ENCODE results near the gene STOX2.
"Not testable (repeated sequence)": the region's sequence is repeated elsewhere in the genome, so short reads cannot be mapped to it uniquely, and the experiment has no call there.

The STOX2 gene

GRCh38 chr4:184030764-184031163 is 125.7 kb downstream of the STOX2 start:
- DNase-seq: no peak

- no peak for DNase-seq
Observed at GRCh38 chr4:184032091-184032490, 127.0 kb downstream of the STOX2 start.

GRCh38 chr4:184039963-184040383 is 134.9 kb downstream of the STOX2 start:
- DNase-seq: peak; percentile 12

GRCh38 chr4:184041156-184041555 is 136.0 kb downstream of the STOX2 start:
- DNase-seq: no peak

- no peak for DNase-seq
Observed at GRCh38 chr4:184046148-184046547, 141.0 kb downstream of the STOX2 start.

- DNase-seq: not testable (repeated sequence)
Observed at GRCh38 chr4:184051262-184051661, 146.2 kb downstream of the STOX2 start.

- DNase-seq: no peak
Observed at GRCh38 chr4:184052616-184053015, 147.5 kb downstream of the STOX2 start.

GRCh38 chr4:184053434-184053833 is 148.3 kb downstream of the STOX2 start:
- DNase-seq: no peak

- no peak for DNase-seq
Observed at GRCh38 chr4:184056877-184057276, 151.8 kb downstream of the STOX2 start.

- DNase-seq: no peak
Observed at GRCh38 chr4:184058026-184058425, 152.9 kb downstream of the STOX2 start.

- DNase-seq: no peak
Observed at GRCh38 chr4:184059099-184059498, 154.0 kb downstream of the STOX2 start.

GRCh38 chr4:184061582-184061981 is 156.5 kb downstream of the STOX2 start:
- DNase-seq: no peak

GRCh38 chr4:184062769-184063168 is 157.7 kb downstream of the STOX2 start:
- DNase-seq: no peak

GRCh38 chr4:184064877-184065276 is 159.8 kb downstream of the STOX2 start:
- no peak for DNase-seq

- no peak for DNase-seq
Observed at GRCh38 chr4:184066584-184067300, 161.6 kb downstream of the STOX2 start.

GRCh38 chr4:184067931-184068554 is 162.9 kb downstream of the STOX2 start:
- no peak for DNase-seq
